ENCODE results near the gene ACTN4. TPM values are rescaled to one million over a fixed set of nuclear protein-coding genes. Genes with fewer than 3 reads are reported as not detected.
A peak's percentile ranks its signal among the peaks of the same experiment; 100 is the strongest.

The ACTN4 gene
- total and polyA plus RNA-seq, 2 experiments from 2014 or later = 59.3 to 321 TPM

DNA sequence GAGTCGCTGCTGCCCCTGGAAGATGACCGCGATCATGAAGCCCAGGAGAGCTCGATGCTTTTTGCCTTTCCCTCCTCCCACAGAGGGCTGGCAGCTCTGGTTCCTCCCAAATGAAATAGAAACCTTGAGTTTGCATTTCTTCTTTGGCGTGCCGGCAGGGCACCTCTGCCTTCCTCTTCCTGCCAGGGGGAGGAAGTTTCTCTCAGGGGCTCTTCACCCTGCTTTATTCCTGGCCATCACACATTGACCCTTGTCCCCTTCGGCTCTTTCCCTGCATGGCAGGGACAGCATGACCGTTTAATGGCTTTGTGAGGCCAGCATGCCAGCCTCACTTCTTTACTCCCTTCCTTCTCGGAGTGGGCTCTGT is 47.9 kb downstream of the ACTN4 start:
- H3K4me1 ChIP-seq (ENCODE audit: insufficient read depth) = peaks cover 72% of the 10 kb centered on the region
- H2AFZ ChIP-seq = no peak overlapping the region
- peaks cover 28% of the 10 kb centered on the region for H4K20me1 ChIP-seq (ENCODE audit: insufficient read depth, poor library complexity, severe bottlenecking)
- no peaks in the 10 kb centered on the region for H3K9me3 ChIP-seq (ENCODE audit: low read depth)
- WGBS (ENCODE audit: low lambda C conversion rate, missing lambda C conversion rate) = 80% methylated on average over 9 of the region's 9 CpGs
- H3K27ac ChIP-seq = peak overlapping the region; percentile 97
- H3K4me3 ChIP-seq = no peak overlapping the region
- no peaks in the 10 kb centered on the region for H3K36me3 ChIP-seq (replicated peaks; ENCODE audit: insufficient read depth, low read depth)
- H3K4me2 ChIP-seq = peak overlapping the region; percentile 16
- no peak for DNase-seq (ENCODE audit: low spot score)
- H3K79me2 ChIP-seq = peaks cover 100% of the 10 kb centered on the region
- H3K27me3 ChIP-seq = no peaks in the 10 kb centered on the region
- no peaks in the 10 kb centered on the region for H3K9me2 ChIP-seq (replicated peaks; ENCODE audit: insufficient read depth)
- TF ChIP-seq EZH2phosphoT487 (IDR thresholded peaks at IDR 0.05; ENCODE audit: low read depth, severe bottlenecking, unreplicated experiment) = no peak
- no peak for TF ChIP-seq EZH2 (IDR thresholded peaks at IDR 0.05; ENCODE audit: borderline replicate concordance)
- TF ChIP-seq, protein P1, sequence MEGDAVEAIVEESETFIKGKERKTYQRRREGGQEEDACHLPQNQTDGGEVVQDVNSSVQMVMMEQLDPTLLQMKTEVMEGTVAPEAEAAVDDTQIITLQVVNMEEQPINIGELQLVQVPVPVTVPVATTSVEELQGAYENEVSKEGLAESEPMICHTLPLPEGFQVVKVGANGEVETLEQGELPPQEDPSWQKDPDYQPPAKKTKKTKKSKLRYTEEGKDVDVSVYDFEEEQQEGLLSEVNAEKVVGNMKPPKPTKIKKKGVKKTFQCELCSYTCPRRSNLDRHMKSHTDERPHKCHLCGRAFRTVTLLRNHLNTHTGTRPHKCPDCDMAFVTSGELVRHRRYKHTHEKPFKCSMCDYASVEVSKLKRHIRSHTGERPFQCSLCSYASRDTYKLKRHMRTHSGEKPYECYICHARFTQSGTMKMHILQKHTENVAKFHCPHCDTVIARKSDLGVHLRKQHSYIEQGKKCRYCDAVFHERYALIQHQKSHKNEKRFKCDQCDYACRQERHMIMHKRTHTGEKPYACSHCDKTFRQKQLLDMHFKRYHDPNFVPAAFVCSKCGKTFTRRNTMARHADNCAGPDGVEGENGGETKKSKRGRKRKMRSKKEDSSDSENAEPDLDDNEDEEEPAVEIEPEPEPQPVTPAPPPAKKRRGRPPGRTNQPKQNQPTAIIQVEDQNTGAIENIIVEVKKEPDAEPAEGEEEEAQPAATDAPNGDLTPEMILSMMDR (IDR thresholded peaks at IDR 0.05; ENCODE audit: poor library complexity) = no peak

DNA sequence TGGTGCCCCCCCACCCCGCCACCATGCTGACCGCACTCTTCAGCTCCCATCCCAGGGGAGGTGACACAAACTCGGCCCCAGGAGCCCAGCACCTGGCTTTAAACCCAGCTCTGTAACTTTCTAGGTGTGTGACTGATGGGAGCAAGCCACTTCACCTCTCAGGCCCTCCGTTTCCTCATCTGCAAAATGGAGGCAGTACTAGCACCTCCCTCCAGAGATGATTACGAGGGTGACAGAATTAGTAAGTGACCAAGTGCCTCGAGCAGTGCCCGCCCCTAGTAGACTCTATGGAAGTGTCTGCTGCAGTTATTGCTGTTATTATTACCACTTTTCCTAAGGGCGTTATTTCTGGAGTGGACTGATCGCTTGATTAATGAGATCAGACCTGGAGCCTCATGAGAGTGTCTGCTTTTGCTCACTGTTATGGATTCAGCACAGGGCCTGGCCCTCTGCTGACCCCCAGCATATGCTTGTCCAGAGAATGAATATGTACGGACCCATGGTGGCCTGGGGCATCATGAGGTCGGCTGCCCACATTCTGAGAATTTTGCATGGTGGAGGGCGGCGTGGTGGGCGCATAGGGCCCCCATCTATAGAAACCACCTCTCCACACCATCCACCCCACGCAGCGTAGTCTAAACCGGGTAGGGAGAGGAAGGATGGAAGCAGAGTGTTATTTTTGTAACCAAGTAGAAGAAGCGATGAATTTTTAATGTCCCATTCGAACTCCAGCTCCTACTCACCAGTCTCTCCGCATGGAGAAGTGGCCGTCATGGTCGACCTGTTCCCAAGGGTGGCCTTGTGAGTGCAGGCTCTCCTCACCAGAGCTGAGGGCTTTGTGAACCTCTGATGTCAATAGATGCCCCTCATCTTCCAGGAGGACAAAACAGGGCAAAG is 48.6 kb downstream of the ACTN4 start:
- Histone ChIP-seq H3K4me2 (no peak overlapping the region), H3K27me3 (no peaks in the 10 kb centered on the region), H3K4me1 (ENCODE audit: insufficient read depth) (peaks cover 79% of the 10 kb centered on the region), H4K20me1 (ENCODE audit: insufficient read depth, poor library complexity, severe bottlenecking) (peaks cover 28% of the 10 kb centered on the region), H3K4me3 (no peak overlapping the region), H3K27ac (peak overlapping the region; percentile 97), H3K36me3 (replicated peaks; ENCODE audit: insufficient read depth, low read depth) (no peaks in the 10 kb centered on the region), H3K9me2 (replicated peaks; ENCODE audit: insufficient read depth) (no peaks in the 10 kb centered on the region), H3K9me3 (ENCODE audit: low read depth) (no peaks in the 10 kb centered on the region), H3K79me2 (peaks cover 92% of the 10 kb centered on the region), H2AFZ (no peak overlapping the region)
- no peak for DNase-seq (ENCODE audit: low spot score)
- 93% methylated on average over 22 of the region's 22 CpGs for WGBS (ENCODE audit: low lambda C conversion rate, missing lambda C conversion rate)
- TF ChIP-seq, protein P1 (IDR thresholded peaks at IDR 0.05; ENCODE audit: poor library complexity) = no peak
- TF ChIP-seq EZH2phosphoT487 (IDR thresholded peaks at IDR 0.05; ENCODE audit: low read depth, severe bottlenecking, unreplicated experiment) (no peak), EZH2 (IDR thresholded peaks at IDR 0.05; ENCODE audit: borderline replicate concordance) (no peak)

DNA sequence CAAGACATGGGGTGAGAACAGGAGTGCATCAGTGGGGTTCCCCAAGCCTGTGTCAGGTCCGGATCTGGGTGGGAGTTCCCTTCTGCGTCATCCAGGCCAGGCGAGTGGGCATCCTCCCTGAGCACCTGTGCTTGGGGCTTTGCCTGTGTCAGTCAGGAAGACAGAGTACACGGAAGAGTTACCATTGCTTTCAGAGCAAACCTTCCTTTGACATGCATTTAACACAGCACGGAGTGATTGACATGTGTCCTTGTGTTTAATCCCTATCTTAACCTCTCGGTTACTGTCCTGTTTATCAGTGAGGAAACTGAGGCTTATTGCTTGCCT is 49.2 kb downstream of the ACTN4 start:
- Histone ChIP-seq H3K9me2 (replicated peaks; ENCODE audit: insufficient read depth) (no peaks in the 10 kb centered on the region), H3K4me2 (no peak overlapping the region), H4K20me1 (ENCODE audit: insufficient read depth, poor library complexity, severe bottlenecking) (peaks cover 28% of the 10 kb centered on the region), H3K36me3 (replicated peaks; ENCODE audit: insufficient read depth, low read depth) (no peaks in the 10 kb centered on the region), H2AFZ (no peak overlapping the region), H3K4me1 (ENCODE audit: insufficient read depth) (peaks cover 78% of the 10 kb centered on the region), H3K27me3 (no peaks in the 10 kb centered on the region), H3K9me3 (ENCODE audit: low read depth) (no peaks in the 10 kb centered on the region), H3K4me3 (no peak overlapping the region), H3K27ac (peak overlapping the region; percentile 97), H3K79me2 (peaks cover 86% of the 10 kb centered on the region)
- no peak for DNase-seq (ENCODE audit: low spot score)
- WGBS (ENCODE audit: low lambda C conversion rate, missing lambda C conversion rate) = 93% methylated on average over 6 of the region's 6 CpGs
- TF ChIP-seq, protein P1 (IDR thresholded peaks at IDR 0.05; ENCODE audit: poor library complexity) = no peak
- TF ChIP-seq EZH2phosphoT487 (IDR thresholded peaks at IDR 0.05; ENCODE audit: low read depth, severe bottlenecking, unreplicated experiment) (no peak), EZH2 (IDR thresholded peaks at IDR 0.05; ENCODE audit: borderline replicate concordance) (no peak)

All from hepatocyte (in vitro differentiated cells).